SU-DHL-6 (cell line): Measurements from ENCODE around the gene GRM8.

Source experiments
- CTCF ChIP-seq: fragments of 200-600 bp; sonication (generic); IDR thresholded peaks from one replicate; pipeline ENCODE4 v1.5.1; 2017; ENCODE audit warnings: antibody characterized with exemption, mild to moderate bottlenecking, low read length, moderate library complexity; ENCODE audit not compliant: insufficient read depth, poor library complexity, severe bottlenecking
- EZH2phosphoT487 ChIP-seq: fragments of 200-600 bp; sonication (generic), shearing (Covaris generic); conservative IDR thresholded peaks from 2 replicates; pipeline ENCODE4 v1.6.1; 2018; ENCODE audit warnings: mild to moderate bottlenecking, antibody characterized with exemption, low read length, moderate library complexity, mixed read lengths

- no peak for TF ChIP-seq CTCF
- no peak for TF ChIP-seq EZH2phosphoT487
These were observed 409.4 kb downstream of the GRM8 start for GRCh38 chr7:126843336-126843735.
